Calu3 (cell line): ENCODE results near the gene SHANK3. TPM values are rescaled to one million over a fixed set of nuclear protein-coding genes. Genes with fewer than 3 reads are reported as not detected.
A peak's percentile ranks its signal among the peaks of the same experiment; 100 is the strongest.

Experiments
- BruUV-seq: library from RNA; stranded (reverse); fragments of 400-500 nt; replicated peaks from 2 replicates; lab custom pipeline; 2021; lab: Mats Ljungman, UMichigan
- CTCF ChIA-PET: fragments of 300-600 bp; sonication (Branson Sonifier 250); formaldehyde crosslinking; loops from one replicate; lab custom pipeline; 2022; ENCODE audit warnings: antibody characterized with exemption; lab: Charles Lee
- DNase-seq: peaks from one replicate; pipeline ENCODE4 v3.0.0; 2022
- H3K27ac Mint-ChIP-seq: one replicate; pipeline ENCODE4 v1.8.0; 2022; ENCODE audit warnings: mixed read lengths; ENCODE audit not compliant: unreplicated experiment
- H3K27me3 Mint-ChIP-seq: one replicate; pipeline ENCODE4 v1.8.0; 2022; ENCODE audit warnings: mixed read lengths; ENCODE audit not compliant: unreplicated experiment
- H3K36me3 Mint-ChIP-seq: one replicate; pipeline ENCODE4 v1.8.0; 2022; ENCODE audit warnings: mild to moderate bottlenecking, moderate library complexity, mixed read lengths; ENCODE audit not compliant: insufficient read depth, unreplicated experiment
- H3K4me1 Mint-ChIP-seq: one replicate; pipeline ENCODE4 v1.8.0; 2022; ENCODE audit warnings: mild to moderate bottlenecking, low read depth, mixed read lengths; ENCODE audit not compliant: unreplicated experiment
- H3K4me3 Mint-ChIP-seq: one replicate; pipeline ENCODE4 v1.8.0; 2022; ENCODE audit warnings: mild to moderate bottlenecking, low read depth, moderate library complexity, mixed read lengths; ENCODE audit not compliant: unreplicated experiment
- H3K9me3 Mint-ChIP-seq: one replicate; pipeline ENCODE4 v1.8.0; 2022; ENCODE audit warnings: low read depth, mixed read lengths; ENCODE audit not compliant: unreplicated experiment
- intact Hi-C: fragments of 100-400 bp; cut with micrococcal nuclease; formaldehyde crosslinking; loops from one replicate; pipeline ENCODE4 v1.10.0; 2022; ENCODE audit not compliant: unreplicated experiment
- total RNA-seq: library from RNA; stranded (reverse); gene quantifications from 2 replicates; pipeline ENCODE4 v1.2.3, GENCODE V29; 2022
- TF ChIP-seq, protein P1 (sequence below): fragments of 200-600 bp; IDR thresholded peaks from one replicate; pipeline ENCODE4 v1.8.0; 2022; ENCODE audit warnings: antibody characterized with exemption; ENCODE audit not compliant: unreplicated experiment

The SHANK3 gene
- total RNA-seq, 1 experiment from 2014 or later = 2.1 TPM

DNA sequence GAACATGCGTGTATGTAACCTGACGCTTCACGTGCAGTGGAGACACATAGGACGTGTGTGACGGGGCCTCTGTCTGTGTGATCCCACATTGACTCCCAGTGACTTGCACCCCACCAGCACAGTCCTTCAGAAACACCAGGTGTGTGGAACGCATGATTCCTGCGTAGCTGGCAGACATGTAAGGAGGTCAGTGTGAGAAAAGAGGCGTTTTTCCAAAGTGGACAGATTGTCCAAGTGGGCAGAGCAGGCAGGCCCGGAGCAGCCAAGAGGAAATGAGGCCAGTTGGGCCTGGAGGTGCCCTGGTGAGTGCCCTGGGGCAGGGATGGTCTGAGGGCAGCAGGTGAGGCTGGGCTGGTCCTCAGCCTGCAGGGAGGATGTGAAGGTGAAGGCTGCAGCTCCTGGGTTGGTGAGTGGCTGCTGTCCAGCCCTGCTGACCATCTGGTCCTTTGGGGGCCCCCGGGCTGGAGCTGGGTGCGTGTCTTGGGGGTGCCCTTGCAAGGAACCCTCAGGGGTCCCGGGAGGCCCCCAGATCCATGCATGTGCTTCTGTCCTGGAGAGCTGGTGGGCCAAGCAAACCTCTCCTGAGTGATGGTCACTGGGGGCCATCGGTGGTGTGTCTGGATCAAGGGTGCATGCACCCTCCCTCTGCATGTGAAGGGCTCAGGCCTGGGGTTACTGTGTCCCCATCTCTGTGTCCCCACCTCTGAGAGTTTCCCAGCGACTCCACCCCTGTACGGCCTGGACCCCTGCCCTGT, 26.6 kb downstream of the SHANK3 start:
- H3K4me1 Mint-ChIP-seq = no peaks in the 10 kb centered on the region
- CTCF ChIA-PET = interaction anchor here (0.8 kb wide), 1 partner anchor 71 kb away, joined by 4 read pairs; the partner anchor contains the start of gene ARSA
- H3K4me3 Mint-ChIP-seq = peak overlapping the region; percentile 33

GRCh38 chr22:50699756-50700386, 27.2 kb downstream of the SHANK3 start:
- intact Hi-C loops = no loop called here
- Mint-ChIP-seq H3K9me3 (no peaks in the 10 kb centered on the region), H3K36me3 (no peaks in the 10 kb centered on the region), H3K27ac (no peak overlapping the region), H3K27me3 (peaks cover 61% of the 10 kb centered on the region), H3K4me1 (no peaks in the 10 kb centered on the region), H3K4me3 (no peak overlapping the region)
- BruUV-seq = no TSS peak
- no peak for DNase-seq
- TF ChIP-seq, protein P1, sequence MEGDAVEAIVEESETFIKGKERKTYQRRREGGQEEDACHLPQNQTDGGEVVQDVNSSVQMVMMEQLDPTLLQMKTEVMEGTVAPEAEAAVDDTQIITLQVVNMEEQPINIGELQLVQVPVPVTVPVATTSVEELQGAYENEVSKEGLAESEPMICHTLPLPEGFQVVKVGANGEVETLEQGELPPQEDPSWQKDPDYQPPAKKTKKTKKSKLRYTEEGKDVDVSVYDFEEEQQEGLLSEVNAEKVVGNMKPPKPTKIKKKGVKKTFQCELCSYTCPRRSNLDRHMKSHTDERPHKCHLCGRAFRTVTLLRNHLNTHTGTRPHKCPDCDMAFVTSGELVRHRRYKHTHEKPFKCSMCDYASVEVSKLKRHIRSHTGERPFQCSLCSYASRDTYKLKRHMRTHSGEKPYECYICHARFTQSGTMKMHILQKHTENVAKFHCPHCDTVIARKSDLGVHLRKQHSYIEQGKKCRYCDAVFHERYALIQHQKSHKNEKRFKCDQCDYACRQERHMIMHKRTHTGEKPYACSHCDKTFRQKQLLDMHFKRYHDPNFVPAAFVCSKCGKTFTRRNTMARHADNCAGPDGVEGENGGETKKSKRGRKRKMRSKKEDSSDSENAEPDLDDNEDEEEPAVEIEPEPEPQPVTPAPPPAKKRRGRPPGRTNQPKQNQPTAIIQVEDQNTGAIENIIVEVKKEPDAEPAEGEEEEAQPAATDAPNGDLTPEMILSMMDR = no peak
- CTCF ChIA-PET = interaction anchor here (0.6 to 0.8 kb wide), 2 partner anchors 38 to 72 kb away, joined by 4 to 5 read pairs; partner anchors contain the start of gene ARSA

More for the DNA sequence above, 26.6 kb downstream of the SHANK3 start:
- TF ChIP-seq, protein P1 = no peak
- no peak for DNase-seq
- H3K36me3 Mint-ChIP-seq = no peaks in the 10 kb centered on the region
- intact Hi-C loops = no loop called here
- peaks cover 68% of the 10 kb centered on the region for H3K27me3 Mint-ChIP-seq
- no peak overlapping the region for H3K27ac Mint-ChIP-seq
- no peaks in the 10 kb centered on the region for H3K9me3 Mint-ChIP-seq
- no TSS peak for BruUV-seq

DNA sequence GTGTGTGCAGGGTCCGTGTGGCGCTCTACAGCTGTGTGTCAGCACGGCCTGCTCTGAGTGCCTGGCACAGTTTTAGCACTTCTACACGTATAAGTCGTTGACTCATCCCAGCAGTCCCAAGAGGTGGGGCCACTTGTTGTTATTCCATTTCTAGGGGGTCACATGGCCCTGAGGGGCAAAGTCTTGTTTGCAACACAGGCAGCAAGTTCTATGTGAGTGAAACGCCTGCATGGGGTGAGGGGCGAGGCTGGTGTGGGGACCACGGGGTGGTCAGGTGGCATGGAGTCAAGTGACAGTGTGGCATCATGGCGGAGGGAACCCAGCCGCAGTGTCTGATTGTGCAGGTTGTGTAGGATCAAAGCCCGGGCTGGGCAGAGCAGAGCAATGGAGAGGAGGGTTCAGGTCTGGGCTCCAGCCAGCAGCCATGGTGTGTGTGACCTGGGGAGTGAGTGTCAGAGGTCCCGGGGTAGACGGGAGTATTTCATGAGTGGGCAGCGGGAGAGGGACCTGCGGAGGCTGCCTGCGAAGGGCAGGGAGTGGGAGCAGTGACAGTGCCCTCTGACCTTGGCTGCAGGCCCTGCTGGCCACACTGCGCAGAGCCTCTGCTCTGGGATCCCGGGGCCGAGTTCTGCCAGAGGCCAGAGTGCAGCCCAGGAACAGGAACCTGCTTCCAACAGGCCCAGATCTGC, 27.9 kb downstream of the SHANK3 start:
- H3K27ac Mint-ChIP-seq = no peak overlapping the region
- DNase-seq = no peak
- no peaks in the 10 kb centered on the region for H3K9me3 Mint-ChIP-seq
- H3K4me1 Mint-ChIP-seq = no peaks in the 10 kb centered on the region
- no peaks in the 10 kb centered on the region for H3K36me3 Mint-ChIP-seq
- TF ChIP-seq, protein P1 = no peak
- CTCF ChIA-PET = interaction anchor here (0.6 to 0.8 kb wide), 2 partner anchors 38 to 73 kb away, joined by 4 to 5 read pairs; partner anchors contain the start of gene ARSA
- intact Hi-C loops = no loop called here
- peaks cover 54% of the 10 kb centered on the region for H3K27me3 Mint-ChIP-seq
- H3K4me3 Mint-ChIP-seq = no peak overlapping the region
- no TSS peak for BruUV-seq

- no peak for DNase-seq
- no peaks in the 10 kb centered on the region for H3K9me3 Mint-ChIP-seq
- H3K4me1 Mint-ChIP-seq = no peaks in the 10 kb centered on the region
- no peak overlapping the region for H3K27ac Mint-ChIP-seq
- H3K27me3 Mint-ChIP-seq = peaks cover 49% of the 10 kb centered on the region
- H3K4me3 Mint-ChIP-seq = no peak overlapping the region
- no peaks in the 10 kb centered on the region for H3K36me3 Mint-ChIP-seq
- TF ChIP-seq, protein P1 = no peak
- intact Hi-C loops = no loop called here
- CTCF ChIA-PET = no interaction called here
- no TSS peak for BruUV-seq
These were observed 28.4 kb downstream of the SHANK3 start for GRCh38 chr22:50701076-50701419.
